Erythroblast (primary cell): ENCODE measurements around the gene RAD51B.
A peak's percentile ranks its signal among the peaks of the same experiment; 100 is the strongest.

Experiments
- GATA1 ChIP-seq: IDR thresholded peaks from 2 replicates; pipeline ENCODE4 v1.6.1; 2011; ENCODE audit warnings: low read depth, mild to moderate bottlenecking, control low read depth, low read length, moderate library complexity
- POLR2A ChIP-seq: IDR thresholded peaks from 2 replicates; pipeline ENCODE4 v1.6.1; 2011; ENCODE audit warnings: mild to moderate bottlenecking, low read length

DNA sequence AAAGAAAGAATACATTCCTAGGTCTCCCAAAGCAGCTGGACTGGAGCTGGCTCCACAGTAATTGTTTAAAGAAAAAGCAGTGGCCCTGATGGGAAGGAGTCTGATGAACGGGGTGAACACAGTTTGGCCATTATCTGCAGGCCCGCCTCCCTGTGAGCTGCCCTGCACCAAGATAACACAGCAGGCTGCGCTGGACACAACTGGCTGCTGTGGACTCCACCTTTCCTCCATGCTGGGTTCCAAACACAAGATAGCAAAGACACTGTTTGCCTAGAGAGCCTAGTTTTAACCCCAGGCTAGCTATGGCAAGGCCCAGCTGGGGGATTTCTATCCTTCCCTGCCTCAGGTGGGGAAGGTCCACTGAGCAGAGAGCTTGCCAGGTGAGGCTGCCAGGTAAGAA, 938.7 kb downstream of the RAD51B start:
- TF ChIP-seq POLR2A (peak; percentile 16), GATA1 (peak; percentile 20)
